Esophagus squamous epithelium (tissue), 4 donors: ENCODE measurements around the gene COLQ.

ENCODE experiments used
- POLR2A ChIP-seq, 4 donors: fragments of 450-650 bp; IDR thresholded peaks; one replicate each; pipeline ENCODE4 v1.6.1; 2017; ENCODE audit warnings: antibody characterized with exemption in 4 of 4, mild to moderate bottlenecking in 4 of 4, moderate library complexity in 3 of 4
- TF ChIP-seq, protein P1 (sequence below), 6 experiments: fragments of 450-650 bp in 4 of 6; fragments of 200-600 bp in 2 of 6; sonication (generic) in 2 of 6; IDR thresholded peaks; one replicate each; pipeline ENCODE4 v1.5.1; 2016 to 2019; ENCODE audit warnings: antibody characterized with exemption in 6 of 6, mild to moderate bottlenecking in 4 of 6, moderate library complexity in 4 of 6

DNA sequence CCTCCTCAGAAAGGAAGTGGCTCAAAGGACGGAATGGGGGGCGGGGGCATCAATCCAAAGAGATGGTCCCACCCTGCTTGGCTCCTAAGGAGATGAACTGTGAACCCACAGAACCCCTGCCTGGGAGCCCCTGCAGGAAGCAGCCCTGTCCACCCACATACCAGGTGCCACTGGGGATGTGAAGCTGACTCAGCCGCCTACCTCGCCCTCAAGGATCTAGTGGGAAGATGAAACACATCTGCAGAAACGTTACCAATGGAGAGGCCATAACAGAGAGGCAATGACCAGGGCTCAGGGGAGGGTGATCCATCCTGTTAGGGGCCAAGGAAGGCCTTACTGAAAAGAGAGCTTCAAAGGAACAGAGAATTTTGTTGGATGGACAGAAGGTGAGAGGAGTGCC, 59.1 kb downstream of the COLQ start:
- TF ChIP-seq, protein P1, sequence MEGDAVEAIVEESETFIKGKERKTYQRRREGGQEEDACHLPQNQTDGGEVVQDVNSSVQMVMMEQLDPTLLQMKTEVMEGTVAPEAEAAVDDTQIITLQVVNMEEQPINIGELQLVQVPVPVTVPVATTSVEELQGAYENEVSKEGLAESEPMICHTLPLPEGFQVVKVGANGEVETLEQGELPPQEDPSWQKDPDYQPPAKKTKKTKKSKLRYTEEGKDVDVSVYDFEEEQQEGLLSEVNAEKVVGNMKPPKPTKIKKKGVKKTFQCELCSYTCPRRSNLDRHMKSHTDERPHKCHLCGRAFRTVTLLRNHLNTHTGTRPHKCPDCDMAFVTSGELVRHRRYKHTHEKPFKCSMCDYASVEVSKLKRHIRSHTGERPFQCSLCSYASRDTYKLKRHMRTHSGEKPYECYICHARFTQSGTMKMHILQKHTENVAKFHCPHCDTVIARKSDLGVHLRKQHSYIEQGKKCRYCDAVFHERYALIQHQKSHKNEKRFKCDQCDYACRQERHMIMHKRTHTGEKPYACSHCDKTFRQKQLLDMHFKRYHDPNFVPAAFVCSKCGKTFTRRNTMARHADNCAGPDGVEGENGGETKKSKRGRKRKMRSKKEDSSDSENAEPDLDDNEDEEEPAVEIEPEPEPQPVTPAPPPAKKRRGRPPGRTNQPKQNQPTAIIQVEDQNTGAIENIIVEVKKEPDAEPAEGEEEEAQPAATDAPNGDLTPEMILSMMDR (IDR thresholded peaks at IDR 0.05) = no peak
- TF ChIP-seq POLR2A (IDR thresholded peaks at IDR 0.05) = no peak
